Measurements from ENCODE around the gene PRIM1.
"Not testable (repeated sequence)": the region's sequence is repeated elsewhere in the genome, so short reads cannot be mapped to it uniquely, and the experiment has no call there.

Gene PRIM1

DNA sequence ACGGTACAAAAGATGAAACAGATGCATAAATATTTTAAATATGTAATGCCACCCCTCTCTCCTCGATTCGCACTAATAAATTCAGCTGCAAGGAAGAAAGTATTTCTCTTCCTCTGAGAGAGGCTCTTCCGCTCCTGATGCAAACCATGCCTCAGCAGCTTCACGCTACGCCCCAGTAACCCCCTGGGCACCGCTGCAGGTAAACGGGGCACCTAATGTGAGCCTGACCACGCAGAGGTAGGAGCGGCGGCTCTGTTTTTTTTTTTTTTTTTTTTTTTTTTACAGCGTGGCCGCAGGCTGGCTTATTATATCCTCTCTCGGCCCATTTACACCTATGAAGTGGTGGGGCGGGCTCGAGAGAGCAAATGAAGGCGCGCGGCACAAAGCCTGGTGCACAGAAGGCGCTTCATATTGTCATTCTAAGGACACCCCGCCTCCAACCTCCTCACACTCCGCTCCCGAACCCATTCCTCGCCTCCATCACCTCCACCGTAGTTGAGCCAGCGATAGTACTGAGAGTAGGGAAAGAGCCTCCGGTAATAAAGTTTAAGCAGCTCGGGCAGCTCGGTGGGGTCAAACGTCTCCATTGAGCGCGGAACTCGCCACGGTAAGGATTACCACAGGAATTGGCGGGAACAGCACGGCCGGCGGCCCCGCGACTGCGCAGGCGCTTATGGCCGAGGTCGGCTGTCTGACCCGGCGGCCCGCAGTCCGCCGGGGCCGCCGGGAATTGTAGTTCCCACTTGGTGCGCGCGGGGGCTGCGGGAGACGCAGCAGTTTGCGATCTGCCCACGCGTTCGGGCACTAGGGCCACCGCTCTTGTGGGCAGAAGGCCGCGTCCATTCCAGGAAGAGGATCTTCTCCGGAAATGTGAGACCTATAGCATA is at the start of gene PRIM1:
TSS of gene PRIM1 (minus strand) at position 612 of the 887 bp plus-strand sequence. CDS start at position 587, 25 bp downstream.
- in situ Hi-C loops (cut with HindIII; ENCODE audit: low pct_unique_long_range_greater_than_20kb, low sequenced_read_pairs): no loop called here
- peak; percentile 89 to 91 for DNase-seq (ENCODE audit: low read depth in 1 of 2, low spot score in 1 of 2)
- no peak for TF ChIP-seq JUND (IDR thresholded peaks at IDR 0.05; ENCODE audit: low read depth)

DNA sequence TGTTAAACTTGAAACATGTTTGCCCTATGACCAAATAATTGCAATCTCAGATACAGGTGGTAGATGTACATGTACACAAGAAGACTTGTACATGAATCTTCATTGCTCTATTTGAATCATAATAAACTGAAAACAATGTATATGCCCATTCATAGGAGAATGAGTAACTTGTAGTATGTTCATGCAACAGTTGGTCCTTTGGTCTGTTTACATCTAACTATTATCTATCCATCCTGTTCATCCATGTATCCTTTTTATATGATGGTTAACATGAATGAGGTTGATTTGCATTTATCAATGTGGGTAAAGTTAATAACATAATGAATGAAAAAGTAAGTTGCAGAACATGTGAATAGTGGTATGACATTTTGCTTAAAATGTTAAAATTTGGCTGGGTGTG is 48.1 kb upstream of the PRIM1 start:
- in situ Hi-C loops (cut with HindIII; ENCODE audit: low pct_unique_long_range_greater_than_20kb, low sequenced_read_pairs): no loop called here
- TF ChIP-seq JUND (IDR thresholded peaks at IDR 0.05; ENCODE audit: low read depth): no peak
- no peak for DNase-seq (ENCODE audit: low read depth in 1 of 2, low spot score in 1 of 2)

DNA sequence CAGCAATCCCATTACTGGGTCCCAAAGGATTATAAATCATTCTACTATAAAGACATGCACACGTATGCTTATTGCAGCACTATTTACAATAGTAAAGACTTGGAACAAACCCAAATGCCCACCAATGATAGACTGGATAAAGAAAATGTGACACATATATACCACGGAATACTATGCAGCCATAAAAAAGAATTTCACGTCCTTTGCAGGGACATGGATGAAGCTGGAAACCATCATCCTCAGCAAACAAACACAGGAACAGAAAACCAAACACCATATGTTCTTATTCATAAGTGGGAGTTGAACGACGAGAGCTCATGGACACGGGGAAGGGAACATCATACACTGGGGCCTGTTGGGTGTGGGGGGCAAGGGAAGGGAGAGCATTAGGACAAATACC is 47.2 kb upstream of the PRIM1 start:
- DNase-seq (ENCODE audit: low read depth in 1 of 2, low spot score in 1 of 2); in situ Hi-C loops (cut with HindIII; ENCODE audit: low pct_unique_long_range_greater_than_20kb, low sequenced_read_pairs): not testable (repeated sequence)

DNA sequence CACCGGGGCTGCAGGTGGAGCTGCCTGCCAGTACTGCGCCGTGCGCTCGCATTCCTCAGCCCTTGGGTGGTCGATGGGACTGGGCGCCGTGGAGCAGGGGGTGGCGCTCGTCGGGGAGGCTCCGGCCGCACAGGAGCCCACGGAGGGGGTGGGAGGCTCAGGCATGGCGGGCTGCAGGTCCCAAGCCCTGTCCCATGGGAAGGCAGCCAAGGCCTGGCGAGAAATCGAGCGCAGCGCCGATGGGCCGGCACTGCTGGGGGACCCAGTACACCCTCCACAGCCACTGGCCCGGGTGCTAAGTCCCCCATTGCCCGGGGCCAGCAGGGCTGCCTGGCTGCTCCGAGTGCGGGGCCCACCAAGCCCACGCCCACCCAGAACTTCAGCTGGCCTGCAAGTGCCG is 43.7 kb upstream of the PRIM1 start:
- DNase-seq (ENCODE audit: low read depth in 1 of 2, low spot score in 1 of 2); in situ Hi-C loops (cut with HindIII; ENCODE audit: low pct_unique_long_range_greater_than_20kb, low sequenced_read_pairs): not testable (repeated sequence)

DNA sequence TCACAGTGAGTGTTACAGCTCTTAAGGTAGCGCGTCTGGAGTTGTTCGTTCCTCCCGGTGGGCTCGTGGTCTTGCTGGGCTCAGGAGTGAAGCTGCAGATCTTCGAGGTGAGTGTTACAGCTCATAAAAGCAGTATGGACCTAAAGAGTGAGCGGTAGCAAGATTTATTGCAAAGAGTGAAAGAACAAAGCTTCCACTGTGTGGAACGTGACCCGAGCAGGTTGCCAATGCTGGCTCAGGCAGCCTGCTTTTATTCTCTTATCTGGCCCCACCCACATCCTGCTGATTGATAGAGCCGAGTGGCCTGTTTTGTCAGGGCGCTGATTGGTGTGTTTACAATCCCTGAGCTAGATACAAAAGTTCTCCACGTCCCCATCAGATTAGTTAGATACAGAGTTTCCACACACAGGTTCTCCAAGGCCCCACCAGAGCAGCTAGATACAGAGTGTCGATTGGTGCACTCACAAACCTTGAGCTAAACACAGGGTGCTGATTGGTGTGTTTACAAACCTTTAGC is 43.0 kb upstream of the PRIM1 start:
- in situ Hi-C loops (cut with HindIII; ENCODE audit: low pct_unique_long_range_greater_than_20kb, low sequenced_read_pairs); DNase-seq (ENCODE audit: low read depth in 1 of 2, low spot score in 1 of 2): not testable (repeated sequence)

DNA sequence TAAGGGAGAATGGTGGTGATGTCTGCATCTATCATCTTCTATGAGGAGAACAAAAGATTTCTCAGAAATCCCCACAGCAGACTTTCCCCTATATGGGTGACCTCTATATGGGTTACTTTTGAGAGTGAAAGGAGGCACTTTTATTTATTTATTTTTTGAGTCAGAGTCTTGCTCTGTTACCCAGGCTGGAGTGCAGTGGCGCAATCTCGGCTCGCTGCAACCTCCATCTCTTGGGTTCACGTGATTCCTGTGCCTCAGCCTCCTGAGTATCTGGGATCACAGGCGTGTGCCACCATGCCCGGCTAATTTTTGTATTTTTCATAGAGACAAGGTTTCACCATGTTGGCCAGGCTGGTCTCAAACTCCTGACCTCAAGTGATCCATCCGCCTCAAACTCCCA is 41.0 kb upstream of the PRIM1 start:
- DNase-seq (ENCODE audit: low read depth in 1 of 2, low spot score in 1 of 2); in situ Hi-C loops (cut with HindIII; ENCODE audit: low pct_unique_long_range_greater_than_20kb, low sequenced_read_pairs): not testable (repeated sequence)

DNA sequence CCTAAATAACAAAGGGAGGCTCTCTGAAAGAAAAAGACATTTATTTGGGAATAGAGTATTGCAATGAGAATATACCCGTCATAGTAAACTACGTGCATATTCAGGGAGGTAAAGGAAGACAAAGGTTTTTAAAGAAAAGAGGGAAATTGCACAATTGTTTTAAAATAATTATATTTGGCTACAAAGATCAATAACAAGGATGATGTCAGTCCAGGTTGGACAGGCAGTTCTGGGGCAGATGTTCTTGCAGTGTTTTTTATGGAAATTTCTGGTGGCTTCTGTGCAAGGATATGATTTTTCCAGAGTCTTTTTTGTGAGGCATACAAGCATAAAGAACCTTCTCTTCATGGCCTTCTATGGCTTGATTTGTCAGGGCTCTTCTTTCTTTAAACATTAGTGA is 40.6 kb upstream of the PRIM1 start:
- no peak for DNase-seq (ENCODE audit: low read depth in 1 of 2, low spot score in 1 of 2)
- in situ Hi-C loops (cut with HindIII; ENCODE audit: low pct_unique_long_range_greater_than_20kb, low sequenced_read_pairs): no loop called here
- no peak for TF ChIP-seq JUND (IDR thresholded peaks at IDR 0.05; ENCODE audit: low read depth)

DNA sequence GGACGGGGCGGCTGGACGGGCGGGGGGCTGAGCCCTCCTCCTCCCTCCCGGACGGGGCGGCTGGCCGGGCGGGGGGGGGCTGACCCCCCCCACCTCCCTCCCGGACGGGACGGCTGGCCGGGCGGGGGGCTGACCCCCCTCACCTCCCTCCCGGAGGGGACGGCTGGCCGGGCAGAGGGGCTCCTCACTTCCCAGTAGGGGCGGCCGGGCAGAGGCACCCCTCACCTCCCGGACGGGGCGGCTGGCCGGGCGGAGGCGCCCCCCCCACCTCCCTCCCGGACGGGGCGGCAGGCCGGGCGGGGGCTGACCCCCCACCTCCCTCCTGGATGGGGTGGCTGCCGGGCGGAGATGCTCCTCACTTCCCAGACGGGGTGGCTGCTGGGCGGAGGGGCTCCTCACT is 37.3 kb upstream of the PRIM1 start:
- in situ Hi-C loops (cut with HindIII; ENCODE audit: low pct_unique_long_range_greater_than_20kb, low sequenced_read_pairs); DNase-seq (ENCODE audit: low read depth in 1 of 2, low spot score in 1 of 2): not testable (repeated sequence)

DNA sequence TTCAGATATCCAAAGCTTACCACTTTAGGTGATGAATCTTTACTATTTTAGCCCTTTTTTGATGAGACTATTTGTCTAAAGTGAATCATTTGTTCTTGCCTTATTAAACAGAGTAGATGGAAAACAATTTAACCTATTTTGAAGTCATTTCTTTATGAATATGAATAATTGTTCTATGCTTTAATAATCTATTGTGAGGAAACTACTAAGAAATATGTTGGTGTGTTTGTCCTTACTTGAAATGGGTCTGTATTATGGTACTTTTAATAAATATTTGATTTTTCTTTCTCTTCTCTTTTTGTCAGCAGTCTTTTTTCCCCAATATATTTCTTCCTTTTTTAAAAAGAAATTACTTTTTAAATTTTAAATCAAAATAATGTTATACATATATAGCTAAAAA is 35.4 kb upstream of the PRIM1 start:
- no peak for DNase-seq (ENCODE audit: low read depth in 1 of 2, low spot score in 1 of 2)
- no peak for TF ChIP-seq JUND (IDR thresholded peaks at IDR 0.05; ENCODE audit: low read depth)
- in situ Hi-C loops (cut with HindIII; ENCODE audit: low pct_unique_long_range_greater_than_20kb, low sequenced_read_pairs): no loop called here

DNA sequence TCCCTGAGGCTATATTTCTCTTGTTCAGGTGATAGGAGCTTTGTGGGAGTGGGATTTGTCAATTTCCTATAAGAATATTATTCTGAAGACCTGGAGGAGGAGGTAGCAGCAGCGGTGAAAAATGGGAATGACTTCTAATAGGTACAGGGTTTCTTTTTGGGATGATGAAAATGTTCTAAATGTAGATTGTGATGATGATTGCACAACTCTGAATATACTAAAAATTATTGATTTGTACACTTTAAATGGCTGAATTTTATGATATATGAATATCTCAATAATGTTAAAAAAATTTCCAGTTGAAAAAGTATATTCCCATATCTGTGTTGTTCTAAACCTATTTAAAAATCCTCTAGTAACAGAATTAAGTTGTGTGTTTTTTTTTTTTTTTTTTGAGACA is 33.8 kb upstream of the PRIM1 start:
- no peak for TF ChIP-seq JUND (IDR thresholded peaks at IDR 0.05; ENCODE audit: low read depth)
- in situ Hi-C loops (cut with HindIII; ENCODE audit: low pct_unique_long_range_greater_than_20kb, low sequenced_read_pairs): no loop called here
- no peak for DNase-seq (ENCODE audit: low read depth in 1 of 2, low spot score in 1 of 2)

DNA sequence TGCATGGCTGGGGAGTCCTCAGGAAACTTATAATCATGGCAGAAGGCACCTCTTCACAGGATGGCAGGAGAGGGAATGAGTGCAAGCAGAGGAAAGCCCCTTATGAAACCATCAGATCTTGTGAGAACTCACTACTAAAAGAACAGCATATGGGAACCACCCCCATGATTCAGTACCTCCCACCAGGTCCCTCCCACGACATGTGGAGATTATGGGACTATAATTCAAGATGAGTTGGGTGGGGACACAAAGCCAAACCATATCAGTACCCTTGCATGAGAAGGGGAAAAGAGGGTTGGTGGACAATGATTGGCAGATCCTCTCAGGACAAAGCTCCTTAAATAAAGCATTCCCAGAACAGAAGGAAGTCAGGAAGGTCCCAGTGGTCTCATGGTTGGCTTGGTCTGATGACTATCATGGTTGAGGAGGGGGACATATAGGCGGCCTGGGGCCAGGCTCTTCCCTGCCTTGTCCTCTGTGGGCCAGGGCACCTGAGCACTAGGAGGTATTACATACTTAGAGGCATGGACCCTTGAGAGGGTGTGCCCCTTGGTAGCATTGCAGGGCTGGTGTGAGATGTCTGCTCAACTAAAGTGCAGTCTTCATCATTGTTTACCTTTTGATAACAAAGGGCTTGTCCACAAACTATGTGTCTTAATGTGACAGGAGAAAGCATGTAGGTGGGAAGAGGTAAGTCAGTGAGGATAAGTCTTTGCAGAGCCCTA is 33.2 kb upstream of the PRIM1 start:
- TF ChIP-seq JUND (IDR thresholded peaks at IDR 0.05; ENCODE audit: low read depth): no peak
- in situ Hi-C loops (cut with HindIII; ENCODE audit: low pct_unique_long_range_greater_than_20kb, low sequenced_read_pairs): no loop called here
- no peak for DNase-seq (ENCODE audit: low read depth in 1 of 2, low spot score in 1 of 2)

DNA sequence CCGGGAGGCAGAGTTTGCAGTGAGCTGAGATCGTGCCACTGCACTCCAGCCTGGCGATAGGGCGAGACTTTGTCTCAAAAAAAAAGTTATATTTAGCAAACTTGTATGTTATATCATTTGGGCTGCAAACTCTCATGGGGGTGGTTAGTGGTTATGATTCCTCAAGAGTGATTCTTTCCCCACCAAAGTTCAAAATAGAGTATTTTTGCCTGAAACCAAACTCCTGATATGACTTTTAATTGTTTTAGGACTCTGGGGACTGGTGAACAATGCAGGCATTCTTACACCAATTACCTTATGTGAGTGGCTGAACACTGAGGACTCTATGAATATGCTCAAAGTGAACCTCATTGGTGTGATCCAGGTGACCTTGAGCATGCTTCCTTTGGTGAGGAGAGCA is 29.6 kb upstream of the PRIM1 start:
- in situ Hi-C loops (cut with HindIII; ENCODE audit: low pct_unique_long_range_greater_than_20kb, low sequenced_read_pairs): no loop called here
- TF ChIP-seq JUND (IDR thresholded peaks at IDR 0.05; ENCODE audit: low read depth): no peak

DNA sequence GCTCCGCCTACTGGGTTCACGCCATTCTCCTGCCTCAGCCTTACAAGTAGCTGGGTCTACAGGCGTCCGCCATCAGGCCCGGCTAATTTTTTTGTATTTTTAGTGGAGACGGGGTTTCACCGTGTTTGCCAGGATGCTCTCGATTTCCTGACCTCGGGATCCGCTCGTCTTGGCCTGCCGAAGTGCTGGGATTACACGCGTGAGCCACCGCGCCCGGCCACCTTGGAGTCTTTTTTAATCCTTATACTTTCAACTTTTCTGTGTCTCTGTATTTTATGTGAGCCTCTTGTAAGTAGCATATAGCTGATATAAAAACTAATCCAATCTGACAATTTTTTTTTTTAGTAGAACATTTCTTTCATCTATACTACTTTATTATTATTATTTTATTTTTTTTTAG is 26.6 kb upstream of the PRIM1 start:
- DNase-seq (ENCODE audit: low read depth in 1 of 2, low spot score in 1 of 2): no peak
- in situ Hi-C loops (cut with HindIII; ENCODE audit: low pct_unique_long_range_greater_than_20kb, low sequenced_read_pairs): no loop called here
- TF ChIP-seq JUND (IDR thresholded peaks at IDR 0.05; ENCODE audit: low read depth): no peak

More for the DNA sequence above, 29.6 kb upstream of the PRIM1 start:
- no peak for DNase-seq (ENCODE audit: low read depth in 1 of 2, low spot score in 1 of 2)
